Stimulated activated CD4-positive, alpha-beta T cell treated with anti-CD3 and anti-CD28 coated beads, Interleukin-15, amount 100 ng/mL, for 24 hours (primary cell): ENCODE results near the gene GRIA3.
"Not testable (repeated sequence)": the region's sequence is repeated elsewhere in the genome, so short reads cannot be mapped to it uniquely, and the experiment has no call there.

Experiments used
- DNase-seq: peaks from one replicate; pipeline ENCODE4 v3.0.0-alpha.2; 2020

The GRIA3 gene

DNA sequence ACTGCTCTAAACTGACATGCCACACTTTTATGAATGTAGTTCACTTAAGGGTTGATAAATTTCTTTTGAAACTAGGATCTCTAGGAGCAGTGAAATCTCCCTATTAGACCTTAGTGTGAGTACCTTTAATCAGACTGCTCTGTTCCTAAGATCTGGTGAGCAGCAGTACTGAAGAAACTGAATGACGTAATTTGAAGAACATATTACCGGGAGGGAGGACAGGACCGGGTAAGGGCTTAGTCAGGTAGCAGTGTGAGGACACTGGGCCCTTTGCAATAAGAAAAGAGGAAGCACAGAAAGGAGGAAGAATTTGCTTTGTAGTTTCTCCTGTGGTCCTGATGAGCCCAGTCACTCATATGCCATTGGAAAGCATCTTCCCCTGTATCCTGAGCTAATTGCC is 293.6 kb downstream of the GRIA3 start:
- no peak for DNase-seq

DNA sequence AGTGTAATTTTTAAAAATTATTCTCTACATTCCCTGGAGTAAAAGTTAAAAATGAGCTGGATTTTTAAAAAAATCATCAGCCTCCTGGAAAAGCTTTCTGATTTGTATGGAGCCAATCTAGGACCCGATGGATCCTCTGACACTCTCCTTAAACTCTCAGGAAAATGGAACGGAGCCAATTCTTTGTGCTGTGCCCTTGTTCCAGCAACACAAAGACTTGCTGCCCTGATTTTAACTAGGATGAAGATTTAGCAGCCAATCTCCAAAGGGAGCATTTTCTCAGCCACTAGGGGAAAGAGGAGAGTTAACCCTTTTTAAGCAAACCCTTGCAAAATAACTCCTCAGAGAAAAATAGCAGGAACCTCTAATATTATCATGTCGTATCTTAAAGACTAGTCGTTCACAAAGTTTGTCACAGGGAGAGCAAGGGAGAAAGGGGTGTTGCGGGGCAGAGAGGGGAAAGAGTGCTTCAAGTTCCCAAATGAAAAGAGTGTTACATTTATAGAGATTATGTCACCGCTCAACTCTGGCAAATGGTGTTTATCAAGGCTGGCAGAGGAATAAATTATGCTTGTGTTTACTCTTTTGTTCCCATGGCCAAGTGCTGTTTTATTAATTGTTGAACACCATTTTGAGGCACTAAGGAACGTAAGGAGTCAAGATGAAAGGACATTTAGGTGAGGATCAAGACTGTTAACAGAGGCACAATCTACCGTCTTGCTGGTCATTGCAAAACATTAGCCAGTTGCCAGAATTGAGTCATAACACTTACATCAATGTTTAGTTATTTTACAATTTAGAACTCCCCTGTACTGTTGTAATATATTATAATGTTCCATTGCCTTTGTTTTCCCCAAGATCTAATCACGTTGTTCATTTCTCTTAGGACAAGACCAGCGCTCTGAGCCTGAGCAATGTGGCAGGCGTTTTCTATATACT is 298.1 kb downstream of the GRIA3 start:
- no peak for DNase-seq

DNA sequence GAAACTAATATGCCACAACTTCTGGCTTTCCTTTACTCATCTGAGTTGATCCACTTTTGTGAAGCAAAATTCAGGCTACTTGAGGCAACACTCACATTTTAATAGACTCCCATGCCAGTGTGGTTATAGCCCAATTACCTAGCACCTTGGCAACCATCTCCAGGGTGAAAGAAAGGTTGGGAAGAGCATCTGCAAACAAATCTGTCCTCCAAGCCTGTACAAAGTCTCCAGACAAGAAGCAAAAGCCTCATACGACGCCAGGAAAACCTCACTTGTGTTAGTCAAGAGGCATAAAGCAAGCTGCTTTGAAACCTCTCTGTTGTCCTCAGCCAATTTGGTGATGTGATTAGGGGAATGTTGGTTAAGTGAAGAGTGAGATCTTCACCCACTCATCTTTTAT is 302.2 kb downstream of the GRIA3 start:
- no peak for DNase-seq

DNA sequence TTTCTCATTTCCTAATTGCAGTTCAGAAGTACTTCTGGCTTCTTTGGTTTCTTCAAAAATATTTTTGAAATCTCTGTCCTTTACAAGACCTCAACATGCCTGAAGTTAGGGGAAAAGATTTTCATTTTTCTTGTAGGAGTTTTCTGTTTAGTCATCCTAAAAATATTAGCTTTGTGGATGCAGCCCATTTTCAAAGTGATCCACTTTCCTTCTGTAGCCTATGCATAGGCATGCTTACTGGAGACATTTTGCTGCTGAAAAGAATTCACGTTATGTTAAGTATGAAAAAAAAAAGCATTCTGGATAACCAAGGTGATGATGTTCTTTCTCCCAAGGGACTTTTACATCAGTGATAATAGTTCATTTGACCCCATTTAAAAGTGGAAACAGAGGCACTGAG is 303.2 kb downstream of the GRIA3 start:
- DNase-seq = no peak

DNA sequence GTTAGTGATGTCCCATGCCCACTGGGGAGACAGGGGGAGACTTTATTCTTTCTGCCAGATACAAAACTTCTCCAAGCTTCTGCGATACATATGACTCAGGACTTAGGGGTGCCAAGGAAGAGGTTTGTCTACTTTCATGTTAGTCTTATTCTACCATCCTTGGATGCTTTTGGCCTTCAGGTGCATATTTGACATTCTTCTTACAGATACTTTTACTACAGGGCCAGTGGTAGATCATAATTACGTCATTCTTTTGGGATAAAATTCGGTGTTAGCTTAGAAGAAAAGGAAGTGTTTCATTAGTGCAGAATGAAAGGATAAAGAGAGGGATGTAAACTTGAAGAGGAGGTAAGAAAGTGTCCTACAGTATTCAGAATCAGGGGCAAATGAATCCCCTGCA is 303.6 kb downstream of the GRIA3 start:
- no peak for DNase-seq

DNA sequence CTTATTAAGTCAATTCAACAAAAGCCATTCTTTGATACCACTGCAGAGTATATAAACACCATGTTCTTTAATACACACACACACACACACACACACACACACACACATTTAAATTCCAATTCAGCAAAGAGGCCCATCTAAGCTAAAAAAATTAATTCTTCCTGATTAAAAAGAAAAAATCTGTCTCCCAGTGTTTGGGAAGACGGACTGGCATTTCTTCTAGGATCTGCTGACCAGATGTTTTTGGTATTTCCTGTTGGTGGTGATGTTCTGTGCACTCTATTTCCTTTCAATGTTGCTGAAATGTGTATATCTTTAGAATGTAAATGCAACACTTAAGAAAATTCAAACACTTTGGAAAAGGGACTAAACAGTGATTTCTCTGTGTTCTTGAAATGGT is 304.9 kb downstream of the GRIA3 start:
- DNase-seq = no peak

DNA sequence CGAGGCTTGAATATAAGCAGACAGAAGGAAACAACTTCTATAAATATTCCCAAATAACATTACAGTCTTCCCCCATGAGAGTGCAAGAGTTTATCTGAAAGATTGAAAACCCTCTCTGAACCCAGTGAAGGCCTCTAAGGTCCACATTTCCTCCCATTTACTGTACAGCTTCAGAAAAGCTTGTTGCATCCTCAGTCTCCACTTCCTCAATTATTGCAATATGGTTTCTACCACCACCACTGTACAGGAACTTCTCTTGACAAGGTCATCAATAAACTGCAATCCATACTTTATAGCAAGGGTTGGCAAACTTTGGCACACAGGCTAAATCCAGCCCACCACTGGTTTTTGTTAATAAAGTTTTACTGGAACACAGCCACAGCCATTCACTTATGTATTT is 309.8 kb downstream of the GRIA3 start:
- no peak for DNase-seq

DNA sequence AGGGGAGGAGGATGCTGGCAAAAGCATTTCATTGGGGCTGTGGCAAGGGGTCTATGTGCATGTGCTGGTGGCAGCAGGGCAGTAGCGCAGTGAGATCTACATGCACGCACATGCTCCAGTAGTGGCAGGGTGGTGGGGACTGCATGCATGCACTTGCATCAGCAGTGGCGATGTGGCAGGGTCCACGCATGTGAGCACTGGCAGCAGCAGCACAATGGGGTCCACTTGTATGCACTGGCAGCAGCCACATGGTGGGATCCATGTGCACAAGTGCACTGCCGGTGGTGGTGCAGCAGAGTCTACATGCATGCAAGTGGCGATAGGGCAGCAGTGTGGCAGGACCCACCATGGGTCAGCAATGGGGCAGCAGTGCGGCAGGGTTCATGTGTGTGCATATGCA is 315.7 kb downstream of the GRIA3 start:
- no peak for DNase-seq

DNA sequence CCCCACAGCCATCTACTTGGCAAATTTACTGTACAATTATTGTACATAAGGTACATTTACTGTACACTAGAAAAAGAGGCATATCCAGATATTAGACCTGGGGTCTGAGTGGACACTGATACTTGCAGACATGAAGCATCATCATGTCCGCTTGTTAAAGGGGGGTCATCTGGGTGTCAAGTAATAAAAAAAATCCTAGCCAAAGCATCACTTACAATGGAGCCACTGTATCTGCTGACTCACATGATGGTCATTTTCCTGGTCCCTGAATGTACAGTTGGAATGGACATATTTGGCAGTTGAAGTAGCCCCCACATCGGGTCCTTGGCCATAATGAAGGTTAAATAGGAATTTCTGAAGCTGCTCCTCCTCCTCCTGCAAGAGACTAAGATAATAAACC is 320.0 kb downstream of the GRIA3 start:
- DNase-seq = no peak

DNA sequence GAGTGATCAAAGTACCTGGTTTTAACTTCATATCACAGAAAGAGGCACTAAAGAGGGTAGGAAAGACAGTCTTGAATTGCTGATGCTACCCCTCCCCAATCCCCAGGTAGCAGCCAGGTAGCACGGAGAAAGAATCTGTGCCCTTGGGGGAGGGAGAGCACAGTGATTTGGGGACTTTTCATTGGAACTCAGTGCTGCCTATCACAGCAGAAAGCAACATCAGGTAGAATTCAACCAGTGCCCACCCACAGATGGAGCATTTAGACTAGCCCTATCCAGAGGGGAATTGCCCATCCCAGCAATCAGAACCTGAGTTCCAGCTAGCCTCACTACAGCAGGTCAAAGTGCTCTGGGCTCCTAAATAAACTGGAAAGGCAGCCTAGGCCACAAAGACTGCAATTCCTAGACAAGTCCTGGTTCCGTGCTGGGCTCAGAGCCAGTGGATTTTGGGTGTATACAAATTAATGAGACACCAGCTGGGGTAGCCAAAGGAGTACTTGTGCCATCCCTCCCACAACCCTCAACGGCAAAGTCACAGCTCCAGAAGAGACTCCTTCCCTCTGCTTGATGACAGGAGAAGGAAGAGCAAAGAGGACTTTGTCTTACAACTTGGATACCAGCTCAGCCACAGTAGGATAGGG is 320.7 kb downstream of the GRIA3 start:
- no peak for DNase-seq

DNA sequence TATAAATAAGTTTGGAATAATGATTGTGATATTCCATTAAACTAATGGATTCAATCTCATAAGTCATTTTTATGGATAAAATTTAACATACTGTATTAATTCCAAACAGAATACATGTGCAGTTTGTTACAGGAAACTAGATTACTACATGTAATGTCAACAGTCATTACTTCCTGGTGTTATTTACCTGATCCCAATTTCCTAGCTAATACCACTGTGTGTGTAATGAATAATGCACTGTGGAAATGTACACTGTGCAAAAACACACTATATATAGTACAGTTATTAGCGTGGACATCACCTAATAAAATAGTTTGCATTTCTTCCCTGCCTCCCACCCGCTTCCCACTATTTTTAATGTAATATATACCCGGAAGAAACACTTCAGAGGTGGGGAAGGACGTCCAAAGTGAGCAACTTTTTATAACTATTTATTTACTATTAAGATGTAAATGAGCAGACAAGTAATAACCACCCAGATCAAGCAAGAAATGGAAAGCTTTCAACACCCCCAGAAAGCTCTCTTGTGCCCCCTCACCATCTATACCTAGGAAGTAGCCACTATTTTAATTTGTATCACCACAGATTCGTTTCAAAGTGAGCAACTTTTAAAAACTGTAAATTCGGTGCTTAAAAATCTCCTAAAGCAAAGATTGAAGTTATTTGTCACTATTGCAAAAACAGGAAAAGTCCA is 329.7 kb downstream of the GRIA3 start:
- DNase-seq = no peak

DNA sequence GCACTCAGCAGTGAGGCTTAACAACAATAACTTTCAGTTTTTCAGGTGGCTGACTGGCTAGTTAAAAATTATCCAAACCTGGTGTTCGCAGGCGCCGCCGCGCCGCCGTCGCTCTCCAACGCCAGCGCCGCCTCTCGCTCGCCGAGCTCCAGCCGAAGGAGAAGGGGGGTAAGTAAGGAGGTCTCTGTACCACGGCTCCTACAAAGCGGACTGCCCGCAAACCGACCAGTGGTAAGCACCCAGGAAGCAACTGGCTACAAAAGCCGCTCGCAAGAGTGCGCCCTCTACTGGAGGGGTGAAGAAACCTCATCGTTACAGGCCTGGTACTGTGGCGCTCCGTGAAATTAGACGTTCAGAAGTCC is 330.2 kb downstream of the GRIA3 start:
- DNase-seq = not testable (repeated sequence)

DNA sequence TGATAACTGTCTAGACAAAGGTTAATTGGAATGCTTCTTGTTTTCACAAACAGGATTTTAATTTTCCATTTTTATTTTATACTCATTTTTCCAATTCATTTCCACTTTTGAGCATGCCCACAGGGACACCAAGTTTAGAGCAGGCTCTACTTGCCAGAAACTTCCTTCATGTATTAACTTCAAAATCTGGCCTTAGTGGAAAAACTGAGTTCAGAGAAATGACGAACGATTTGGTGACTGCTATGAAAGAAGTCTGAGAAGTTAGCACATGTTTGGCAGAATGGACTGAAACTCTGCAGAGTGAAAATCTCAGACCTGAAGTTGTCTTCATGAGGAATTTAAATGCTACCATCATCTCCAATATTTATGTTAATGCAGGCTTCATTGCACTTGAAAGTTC is 334.7 kb downstream of the GRIA3 start:
- DNase-seq = no peak

DNA sequence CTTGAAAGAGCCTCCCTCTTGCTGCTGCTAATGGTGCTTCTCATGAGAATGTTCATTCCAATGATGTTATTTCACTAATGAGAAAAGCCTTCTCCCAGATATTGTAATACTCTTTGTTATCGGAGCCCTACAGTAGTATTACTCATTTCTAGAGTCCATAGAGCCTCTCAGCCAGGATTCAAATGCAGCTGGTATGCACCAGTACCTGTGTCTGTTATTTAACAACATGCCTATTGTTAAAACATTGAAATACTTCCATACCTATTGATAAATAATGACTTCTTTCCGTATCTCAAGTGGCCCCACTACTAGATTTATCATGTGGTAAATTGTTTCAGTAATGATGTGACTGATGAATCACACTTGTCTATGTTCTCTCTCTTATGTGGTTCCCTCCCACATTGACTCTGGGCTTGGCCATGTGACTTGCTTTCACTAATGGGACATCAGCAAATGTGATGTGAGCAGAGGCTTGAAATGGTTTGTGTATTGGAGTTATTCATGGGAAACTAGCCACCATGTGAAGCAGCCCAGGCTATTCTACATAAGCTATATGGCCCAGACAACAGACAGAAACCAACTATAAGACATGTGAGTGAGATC is 341.1 kb downstream of the GRIA3 start:
- DNase-seq = no peak

DNA sequence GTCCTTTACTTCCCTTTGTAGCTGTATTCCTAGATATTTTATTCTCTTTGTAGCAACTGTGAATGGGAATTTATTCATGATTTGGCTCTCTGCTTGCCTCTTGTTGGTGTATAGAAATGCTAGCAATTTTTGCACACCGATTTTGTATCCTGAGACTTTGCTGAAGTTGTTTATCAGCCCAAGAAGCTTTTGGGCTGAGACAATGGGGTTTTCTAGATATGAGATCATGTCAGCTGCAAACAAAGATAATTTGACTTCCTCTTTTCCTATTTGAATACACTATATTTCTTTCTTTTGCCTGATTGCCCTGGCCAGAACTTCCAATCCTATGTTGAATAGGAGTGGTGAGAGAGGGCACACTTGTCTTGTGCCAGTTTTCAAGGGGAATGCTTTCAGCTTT is 346.6 kb downstream of the GRIA3 start:
- not testable (repeated sequence) for DNase-seq
